GM12878 (cell line): Measurements from ENCODE around the gene PTPRN2. TPM values are rescaled to one million over a fixed set of nuclear protein-coding genes. Genes with fewer than 3 reads are reported as not detected.

Source experiments
- ATAC-seq: fragments of 200-7000 bp; cut with Tn5 transposase; 3 replicates; pipeline ENCODE4 v1.9.1; 2020; ENCODE audit warnings: mild to moderate bottlenecking, moderate library complexity
- BruUV-seq: library from RNA; stranded (reverse); fragments of 400-500 nt; replicated peaks from 2 replicates; lab custom pipeline; 2021; lab: Mats Ljungman, UMichigan
- CTCF ChIA-PET: fragments of 300-600 bp; sonication (Branson Sonifier 250); formaldehyde crosslinking; extraction: SDS; loops from one replicate; lab custom pipeline; 2021; ENCODE audit warnings: inconsistent platforms; lab: Yijun Ruan, JAX
- POLR2A ChIA-PET: fragments of 350-600 bp; formaldehyde crosslinking; extraction: SDS; loops from one replicate; lab custom pipeline; 2021; ENCODE audit warnings: inconsistent platforms; lab: Charles Lee
- RAD21 ChIA-PET: fragments of 300-600 bp; sonication (Branson Sonifier 250); formaldehyde crosslinking; loops from one replicate; lab custom pipeline; 2023; ENCODE audit warnings: antibody characterized with exemption; ENCODE audit not compliant: unreplicated experiment; lab: Charles Lee
- SMC1A ChIA-PET: fragments of 300-600 bp; sonication (Branson Sonifier 250); formaldehyde crosslinking; loops from one replicate; lab custom pipeline; 2023; ENCODE audit not compliant: unreplicated experiment, uncharacterized antibody; lab: Charles Lee
- DNase-seq: peaks from one replicate; pipeline ENCODE4 v3.0.0-alpha.2; 2011; ENCODE audit warnings: low read depth, low spot score
- FAIRE-seq: peaks from 3 replicates; lab custom pipeline; 2011; peaks lifted over from hg19 to GRCh38; lab: Jason Lieb, UNC
- H2AFZ ChIP-seq: 2 replicates; pipeline ENCODE4 v1.6.0; 2011; ENCODE audit warnings: low read depth, low read length, control low read depth; ENCODE audit not compliant: control insufficient read depth
- H3K27ac ChIP-seq: 2 replicates; pipeline ENCODE4 v1.5.1; 2011; ENCODE audit warnings: control low read depth; ENCODE audit not compliant: control insufficient read depth, insufficient read depth
- H3K27me3 ChIP-seq, 2 experiments: replicated peaks in 1 of 2; 2 replicates each; pipeline versions ENCODE4 v1.6.0 to v1.6.1; 2011; ENCODE audit warnings: low read length in 1 of 2; ENCODE audit not compliant: control insufficient read depth in 2 of 2, insufficient read depth in 2 of 2
- H3K36me3 ChIP-seq, 2 experiments: 2 replicates each; pipeline ENCODE4 v1.5.1; 2011; ENCODE audit warnings: low read length in 1 of 2; ENCODE audit not compliant: control insufficient read depth in 2 of 2, insufficient read depth in 2 of 2
- H3K4me1 ChIP-seq: 2 replicates; pipeline ENCODE4 v1.6.1; 2011; ENCODE audit warnings: mild to moderate bottlenecking, low read length, moderate library complexity, mixed read lengths; ENCODE audit not compliant: control insufficient read depth, insufficient read depth
- H3K4me2 ChIP-seq: 2 replicates; pipeline ENCODE4 v1.6.0; 2011; ENCODE audit warnings: control low read depth; ENCODE audit not compliant: control insufficient read depth, insufficient read depth
- H3K4me3 ChIP-seq: fragments of 200-600 bp; sonication (generic); 2 replicates; pipeline ENCODE4 v1.5.1; 2016
- H3K79me2 ChIP-seq: 2 replicates; pipeline ENCODE4 v1.6.0; 2011; ENCODE audit warnings: low read length; ENCODE audit not compliant: control insufficient read depth, insufficient read depth
- H3K9ac ChIP-seq: 2 replicates; pipeline ENCODE4 v1.8.0; 2011; ENCODE audit warnings: low read length, control low read depth, mixed read lengths; ENCODE audit not compliant: control insufficient read depth, insufficient read depth
- H3K9me3 ChIP-seq: replicated peaks from 3 replicates; pipeline ENCODE4 v1.5.1; 2011; ENCODE audit warnings: mild to moderate bottlenecking, low read length; ENCODE audit not compliant: control insufficient read depth, insufficient read depth
- H4K20me1 ChIP-seq: 2 replicates; pipeline ENCODE4 v1.6.0; 2011; ENCODE audit not compliant: control insufficient read depth, insufficient read depth
- ASH2L ChIP-seq: fragments of 300-600, 200-600 bp; sonication (generic); IDR thresholded peaks from 2 replicates; pipeline ENCODE4 v1.6.1; 2017; ENCODE audit warnings: low read depth, mild to moderate bottlenecking, borderline replicate concordance
- ATF7 ChIP-seq: fragments of 450-650 bp; IDR thresholded peaks from 2 replicates; pipeline ENCODE4 v1.6.1; 2016; ENCODE audit warnings: low read depth, mild to moderate bottlenecking
- BHLHE40 ChIP-seq, 2 experiments: fragments of 450-650 bp in 1 of 2; IDR thresholded peaks; 2 replicates each; pipeline ENCODE4 v1.6.1; 2011 to 2017; ENCODE audit warnings: low read depth in 2 of 2, borderline replicate concordance in 1 of 2, improper control_type of control experiment in 1 of 2, low read length in 1 of 2, mild to moderate bottlenecking in 1 of 2
- BMI1 ChIP-seq: fragments of 450-650 bp; IDR thresholded peaks from 2 replicates; pipeline ENCODE4 v1.6.1; 2016; ENCODE audit warnings: mild to moderate bottlenecking, moderate library complexity, borderline replicate concordance
- CEBPB ChIP-seq, 2 experiments: fragments of 150-350 bp in 1 of 2; IDR thresholded peaks; 2 replicates each; pipeline ENCODE4 v1.6.1; 2012 to 2014; ENCODE audit warnings: low read depth in 2 of 2, low read length in 2 of 2, borderline replicate concordance in 1 of 2, inconsistent platforms in 1 of 2
- EZH2 ChIP-seq: IDR thresholded peaks from 2 replicates; pipeline ENCODE4 v1.6.1; 2012; ENCODE audit warnings: low read depth, mild to moderate bottlenecking, control low read depth, inconsistent platforms, low read length, borderline replicate concordance; ENCODE audit not compliant: control insufficient read depth
- LARP7 ChIP-seq: fragments of 450-650 bp; IDR thresholded peaks from 2 replicates; pipeline ENCODE4 v1.6.1; 2017; ENCODE audit warnings: mild to moderate bottlenecking
- NFYA ChIP-seq: IDR thresholded peaks from 2 replicates; pipeline ENCODE4 v1.6.1; 2011; ENCODE audit warnings: low read depth, mild to moderate bottlenecking, low read length, improper control_type of control experiment, borderline replicate concordance
- PAX8 ChIP-seq: fragments of 450-650 bp; IDR thresholded peaks from 2 replicates; pipeline ENCODE4 v1.6.1; 2017; ENCODE audit warnings: mild to moderate bottlenecking, moderate library complexity
- POU2F2 ChIP-seq: IDR thresholded peaks from 3 replicates; pipeline ENCODE4 v1.6.1; 2011; ENCODE audit warnings: low read depth, mild to moderate bottlenecking, low read length, borderline replicate concordance
- RAD21 ChIP-seq: IDR thresholded peaks from 2 replicates; pipeline ENCODE4 v1.6.1; 2011; ENCODE audit warnings: mild to moderate bottlenecking, low read depth, low read length, moderate library complexity; ENCODE audit not compliant: insufficient read depth
- SIN3A ChIP-seq: IDR thresholded peaks from 2 replicates; pipeline ENCODE4 v1.6.1; 2012; ENCODE audit warnings: low read depth, low read length, improper control_type of control experiment
- TCF3 ChIP-seq: IDR thresholded peaks from 2 replicates; pipeline ENCODE4 v1.6.1; 2012; ENCODE audit warnings: low read depth, mild to moderate bottlenecking, low read length, borderline replicate concordance; ENCODE audit not compliant: insufficient read depth
- ZNF24 ChIP-seq: fragments of 450-650 bp; IDR thresholded peaks from 2 replicates; pipeline ENCODE4 v1.6.1; 2017; ENCODE audit warnings: antibody characterized with exemption, mild to moderate bottlenecking
- WGBS: methylation state at CpG from one replicate; pipeline ENCODE4 v1.1.6; 2016; ENCODE audit warnings: low lambda C conversion rate; ENCODE audit not compliant: insufficient replicate concordance, insufficient coverage; ENCODE audit errors: missing lambda C conversion rate; 5-methylcytosine and 5-hydroxymethylcytosine counted together
- in situ Hi-C: fragments of 300-500 bp; cut with MboI; formaldehyde crosslinking; loops from 9 replicates; pipeline ENCODE4 v1.14.3; 2018; ENCODE audit warnings: mixed read lengths
- intact Hi-C: fragments of 100-400 bp; cut with micrococcal nuclease; formaldehyde crosslinking; loops from one replicate; pipeline ENCODE4 v1.14.2; 2022; ENCODE audit not compliant: unreplicated experiment
- polyA plus RNA-seq, 11 experiments: library from polyadenylated mRNA; depleted of rRNA in 4 of 11; unstranded in 6 of 11; stranded (reverse) in 5 of 11; fragments of >200 nt; fragmentation: Nextera tagmentation in 4 of 11; fragmentation: Illumina TruSeq in 1 of 11; extraction: Ambion mirVana in 4 of 11; extraction: Trizol in 1 of 11; gene quantifications; 1 replicate in 1 of 11; 2 replicates in 10 of 11; pipeline versions ENCODE4 v1.2.1 to v1.2.3, GENCODE V29; 2011 to 2016; ENCODE audit warnings: inconsistent platforms in 2 of 11, missing spikeins in 2 of 11, low read depth in 1 of 11
- total RNA-seq, 4 experiments: library from RNA; depleted of rRNA in 3 of 4; stranded (reverse); fragments of >200 nt in 3 of 4; fragmentation: Illumina TruSeq in 1 of 4; extraction: Trizol in 1 of 4; gene quantifications; 2 replicates each; pipeline versions ENCODE4 v1.2.1 to v1.2.3, GENCODE V29; 2013 to 2021
- TF ChIP-seq, protein P1 (sequence below), 3 experiments: IDR thresholded peaks in 2 of 3; conservative IDR thresholded peaks in 1 of 3; 2 replicates each; pipeline ENCODE4 v1.5.1; 2011; ENCODE audit warnings: low read depth in 3 of 3, low read length in 3 of 3, mild to moderate bottlenecking in 3 of 3, control low read depth in 2 of 3, moderate library complexity in 2 of 3, inconsistent platforms in 1 of 3, mixed read lengths in 1 of 3; ENCODE audit not compliant: control insufficient read depth in 2 of 3, insufficient read depth in 1 of 3; ENCODE audit errors: extremely low read depth in 1 of 3
- TF ChIP-seq, protein P2 (sequence below): fragments of 450-650 bp; IDR thresholded peaks from 2 replicates; pipeline ENCODE4 v1.6.1; 2016; ENCODE audit warnings: mild to moderate bottlenecking
- TF ChIP-seq, protein P3 (sequence below): IDR thresholded peaks from 2 replicates; pipeline ENCODE4 v1.6.1; 2011; ENCODE audit warnings: low read depth, low read length, improper control_type of control experiment, borderline replicate concordance

The PTPRN2 gene
- total and polyA plus RNA-seq, 10 of the 15 experiments (the other 5 are each of a cell fraction or from before 2014, with no cell fraction given), result 5.4 TPM; not detected in 9

DNA sequence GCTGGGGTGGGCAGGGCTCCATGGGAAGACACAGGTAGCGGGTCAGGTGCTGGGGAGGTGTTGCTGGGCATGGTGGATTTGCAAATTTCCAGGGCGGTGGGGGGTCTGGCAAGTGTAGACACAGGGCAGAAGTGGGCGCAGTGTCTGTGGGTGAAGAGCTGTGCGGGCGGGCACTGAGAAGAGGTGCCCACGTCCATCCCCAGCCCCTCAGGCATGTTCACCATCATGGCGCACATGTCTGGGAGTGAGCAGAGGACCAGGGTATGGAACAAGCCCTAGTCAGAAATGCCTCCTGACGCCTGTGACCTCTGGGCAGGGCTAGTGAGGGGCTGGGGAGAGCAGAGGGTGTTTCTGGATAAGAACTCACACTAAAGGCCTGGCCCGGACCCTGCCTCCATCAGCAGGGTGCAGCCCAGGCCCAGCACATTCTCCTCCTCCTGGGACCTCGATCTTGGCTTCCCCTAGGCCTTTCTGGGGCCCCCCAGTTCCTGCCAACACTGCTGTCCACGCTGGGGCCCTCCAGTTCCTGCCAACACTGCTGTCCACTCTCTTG lies 612.9 kb downstream of the PTPRN2 start:
- no peak for FAIRE-seq
- H3K27me3 ChIP-seq, result no peaks in the 10 kb centered on the region
- no peak for ATAC-seq
- in situ Hi-C loops, result no loop called here
- no peak overlapping the region for H3K9ac ChIP-seq
- DNase-seq, result no peak
- no peak for TF ChIP-seq ASH2L
- no peak for TF ChIP-seq ATF7
- no peak for TF ChIP-seq ZNF24
- TF ChIP-seq BMI1, result no peak
- no peak for TF ChIP-seq EZH2
- TF ChIP-seq POU2F2, result no peak
- TF ChIP-seq PAX8, result no peak
- TF ChIP-seq, protein P1, sequence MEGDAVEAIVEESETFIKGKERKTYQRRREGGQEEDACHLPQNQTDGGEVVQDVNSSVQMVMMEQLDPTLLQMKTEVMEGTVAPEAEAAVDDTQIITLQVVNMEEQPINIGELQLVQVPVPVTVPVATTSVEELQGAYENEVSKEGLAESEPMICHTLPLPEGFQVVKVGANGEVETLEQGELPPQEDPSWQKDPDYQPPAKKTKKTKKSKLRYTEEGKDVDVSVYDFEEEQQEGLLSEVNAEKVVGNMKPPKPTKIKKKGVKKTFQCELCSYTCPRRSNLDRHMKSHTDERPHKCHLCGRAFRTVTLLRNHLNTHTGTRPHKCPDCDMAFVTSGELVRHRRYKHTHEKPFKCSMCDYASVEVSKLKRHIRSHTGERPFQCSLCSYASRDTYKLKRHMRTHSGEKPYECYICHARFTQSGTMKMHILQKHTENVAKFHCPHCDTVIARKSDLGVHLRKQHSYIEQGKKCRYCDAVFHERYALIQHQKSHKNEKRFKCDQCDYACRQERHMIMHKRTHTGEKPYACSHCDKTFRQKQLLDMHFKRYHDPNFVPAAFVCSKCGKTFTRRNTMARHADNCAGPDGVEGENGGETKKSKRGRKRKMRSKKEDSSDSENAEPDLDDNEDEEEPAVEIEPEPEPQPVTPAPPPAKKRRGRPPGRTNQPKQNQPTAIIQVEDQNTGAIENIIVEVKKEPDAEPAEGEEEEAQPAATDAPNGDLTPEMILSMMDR (IDR thresholded peaks at IDR 0.05 in 2 of 3, conservative IDR thresholded peaks at IDR 0.05 in 1 of 3; ENCODE audit: control insufficient read depth in 2 of 3, extremely low read depth in 1 of 3, insufficient read depth in 1 of 3, low read depth in 3 of 3, low read length in 3 of 3), result no peak
- TF ChIP-seq NFYA, result no peak
- no peak for TF ChIP-seq CEBPB (IDR thresholded peaks at IDR 0.05; ENCODE audit: borderline replicate concordance in 1 of 2, low read depth in 2 of 2, low read length in 2 of 2)
- TF ChIP-seq, protein P2, sequence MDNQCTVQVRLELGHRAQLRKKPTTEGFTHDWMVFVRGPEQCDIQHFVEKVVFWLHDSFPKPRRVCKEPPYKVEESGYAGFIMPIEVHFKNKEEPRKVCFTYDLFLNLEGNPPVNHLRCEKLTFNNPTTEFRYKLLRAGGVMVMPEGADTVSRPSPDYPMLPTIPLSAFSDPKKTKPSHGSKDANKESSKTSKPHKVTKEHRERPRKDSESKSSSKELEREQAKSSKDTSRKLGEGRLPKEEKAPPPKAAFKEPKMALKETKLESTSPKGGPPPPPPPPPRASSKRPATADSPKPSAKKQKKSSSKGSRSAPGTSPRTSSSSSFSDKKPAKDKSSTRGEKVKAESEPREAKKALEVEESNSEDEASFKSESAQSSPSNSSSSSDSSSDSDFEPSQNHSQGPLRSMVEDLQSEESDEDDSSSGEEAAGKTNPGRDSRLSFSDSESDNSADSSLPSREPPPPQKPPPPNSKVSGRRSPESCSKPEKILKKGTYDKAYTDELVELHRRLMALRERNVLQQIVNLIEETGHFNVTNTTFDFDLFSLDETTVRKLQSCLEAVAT, result no peak
- no peak for TF ChIP-seq RAD21
- TF ChIP-seq SIN3A, result no peak
- TF ChIP-seq LARP7, result no peak
- TF ChIP-seq BHLHE40 (IDR thresholded peaks at IDR 0.05; ENCODE audit: borderline replicate concordance in 1 of 2, low read depth in 2 of 2, low read length in 1 of 2), result no peak
- no peak for TF ChIP-seq TCF3
- TF ChIP-seq, protein P3, sequence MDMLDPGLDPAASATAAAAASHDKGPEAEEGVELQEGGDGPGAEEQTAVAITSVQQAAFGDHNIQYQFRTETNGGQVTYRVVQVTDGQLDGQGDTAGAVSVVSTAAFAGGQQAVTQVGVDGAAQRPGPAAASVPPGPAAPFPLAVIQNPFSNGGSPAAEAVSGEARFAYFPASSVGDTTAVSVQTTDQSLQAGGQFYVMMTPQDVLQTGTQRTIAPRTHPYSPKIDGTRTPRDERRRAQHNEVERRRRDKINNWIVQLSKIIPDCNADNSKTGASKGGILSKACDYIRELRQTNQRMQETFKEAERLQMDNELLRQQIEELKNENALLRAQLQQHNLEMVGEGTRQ, result no peak
- TF ChIP-seq, all 136 proteins: peak for 0
- ChIA-PET CTCF (no interaction called here), POLR2A (no interaction called here), RAD21 (no interaction called here), SMC1A (no interaction called here)
- H3K9me3 ChIP-seq, result peaks cover 1% of the 10 kb centered on the region; the same call in 2 of the 3 replicates
- H4K20me1 ChIP-seq, result no peaks in the 10 kb centered on the region
- no peak overlapping the region for H3K4me2 ChIP-seq
- H3K4me3 ChIP-seq, result no peak overlapping the region
- no TSS peak for BruUV-seq
- H3K4me1 ChIP-seq, result no peaks in the 10 kb centered on the region
- H3K27ac ChIP-seq, result no peak overlapping the region
- H2AFZ ChIP-seq, result no peak overlapping the region
- WGBS, result 42% methylated on average over 9 of the region's 11 CpGs
- intact Hi-C loops, result no loop called here
- H3K36me3 ChIP-seq, result no peaks in the 10 kb centered on the region
- no peaks in the 10 kb centered on the region for H3K79me2 ChIP-seq
